ENCODE results near the gene OR51E2. TPM values are rescaled to one million over a fixed set of nuclear protein-coding genes. Genes with fewer than 3 reads are reported as not detected.
"Not testable (repeated sequence)": the region's sequence is repeated elsewhere in the genome, so short reads cannot be mapped to it uniquely, and the experiment has no call there.

Gene OR51E2, protein sequence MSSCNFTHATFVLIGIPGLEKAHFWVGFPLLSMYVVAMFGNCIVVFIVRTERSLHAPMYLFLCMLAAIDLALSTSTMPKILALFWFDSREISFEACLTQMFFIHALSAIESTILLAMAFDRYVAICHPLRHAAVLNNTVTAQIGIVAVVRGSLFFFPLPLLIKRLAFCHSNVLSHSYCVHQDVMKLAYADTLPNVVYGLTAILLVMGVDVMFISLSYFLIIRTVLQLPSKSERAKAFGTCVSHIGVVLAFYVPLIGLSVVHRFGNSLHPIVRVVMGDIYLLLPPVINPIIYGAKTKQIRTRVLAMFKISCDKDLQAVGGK
- total RNA-seq = not detected

DNA sequence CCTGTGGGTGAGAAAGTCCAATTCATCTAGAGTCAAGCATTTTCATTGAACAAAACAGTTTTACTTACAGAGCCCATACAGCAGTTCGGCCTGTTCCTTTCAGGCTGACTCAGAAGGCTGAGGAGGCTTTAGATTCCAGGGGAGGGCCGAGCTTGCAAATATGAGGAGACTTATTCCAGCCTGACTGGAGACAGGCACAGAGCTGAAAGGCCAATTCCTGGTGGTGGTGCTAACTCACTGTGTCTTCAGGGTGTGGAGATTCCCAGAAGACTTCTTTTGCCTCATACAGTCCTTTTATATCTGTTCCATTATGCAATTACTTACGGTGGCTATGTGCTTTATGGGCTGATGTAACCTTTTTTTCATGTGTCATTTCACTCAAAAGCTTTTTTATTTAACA, at the start of gene OR51E2:
OR51E2 (minus strand) TSS at position 269 of the 400 bp plus-strand sequence. CDS start 15,142 bp downstream, outside the sequence.
- Mint-ChIP-seq H3K27ac (no peak within 1 kb of the TSS), H3K36me3 (no peaks in the 10 kb centered on the region)

DNA sequence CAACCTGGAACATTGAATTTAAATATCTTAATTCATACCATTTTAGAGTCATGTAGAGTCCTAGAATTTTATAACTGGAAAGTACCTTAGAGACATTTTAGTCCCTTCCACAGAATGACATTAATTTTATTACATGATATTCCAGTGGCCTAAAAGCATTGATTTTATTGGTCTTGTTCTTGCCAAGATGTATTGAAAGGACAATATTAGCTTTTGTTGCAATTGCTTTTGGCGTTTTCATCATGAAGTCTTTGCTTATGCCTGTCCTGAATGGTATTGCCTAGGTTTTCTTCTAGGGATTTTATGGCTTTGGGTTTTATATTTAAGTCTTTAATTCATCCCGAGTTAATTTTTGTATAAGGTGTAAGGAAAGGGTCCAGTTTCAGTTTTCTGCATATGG, 43.1 kb upstream of the OR51E2 start:
- DNase-seq (ENCODE audit: low spot score in 2 of 2) = no peak
- Mint-ChIP-seq H3K27ac (no peak overlapping the region), H3K9me3 (no peaks in the 10 kb centered on the region), H3K36me3 (no peaks in the 10 kb centered on the region)
- no peak for ATAC-seq

More for the DNA sequence above, at the start of gene OR51E2:
- ATAC-seq (no peak), DNase-seq (ENCODE audit: low spot score in 2 of 2) (no peak)
- no peaks in the 10 kb centered on the region for H3K9me3 Mint-ChIP-seq

DNA sequence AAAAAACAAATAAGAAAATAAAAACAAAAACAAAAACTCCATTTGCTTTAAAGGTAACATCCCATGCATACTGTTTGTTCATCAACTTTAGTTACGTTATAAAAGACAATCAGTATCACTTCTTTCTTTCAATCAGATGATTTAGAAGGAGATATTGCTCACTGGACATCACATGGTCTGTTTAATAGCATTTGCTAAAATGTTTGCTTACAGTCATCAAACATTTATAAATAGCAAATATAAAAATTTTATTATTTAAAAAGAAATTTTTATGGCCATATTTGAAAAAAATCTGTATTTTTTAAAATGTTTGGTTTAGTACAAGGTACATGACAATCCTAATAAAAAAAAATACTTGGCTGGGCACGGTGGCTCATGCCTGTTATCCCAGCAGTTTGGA, 29.5 kb upstream of the OR51E2 start:
- Mint-ChIP-seq H3K36me3 (no peaks in the 10 kb centered on the region), H3K9me3 (no peaks in the 10 kb centered on the region), H3K27ac (no peak overlapping the region)
- no peak for ATAC-seq
- no peak for DNase-seq (ENCODE audit: low spot score in 2 of 2)

DNA sequence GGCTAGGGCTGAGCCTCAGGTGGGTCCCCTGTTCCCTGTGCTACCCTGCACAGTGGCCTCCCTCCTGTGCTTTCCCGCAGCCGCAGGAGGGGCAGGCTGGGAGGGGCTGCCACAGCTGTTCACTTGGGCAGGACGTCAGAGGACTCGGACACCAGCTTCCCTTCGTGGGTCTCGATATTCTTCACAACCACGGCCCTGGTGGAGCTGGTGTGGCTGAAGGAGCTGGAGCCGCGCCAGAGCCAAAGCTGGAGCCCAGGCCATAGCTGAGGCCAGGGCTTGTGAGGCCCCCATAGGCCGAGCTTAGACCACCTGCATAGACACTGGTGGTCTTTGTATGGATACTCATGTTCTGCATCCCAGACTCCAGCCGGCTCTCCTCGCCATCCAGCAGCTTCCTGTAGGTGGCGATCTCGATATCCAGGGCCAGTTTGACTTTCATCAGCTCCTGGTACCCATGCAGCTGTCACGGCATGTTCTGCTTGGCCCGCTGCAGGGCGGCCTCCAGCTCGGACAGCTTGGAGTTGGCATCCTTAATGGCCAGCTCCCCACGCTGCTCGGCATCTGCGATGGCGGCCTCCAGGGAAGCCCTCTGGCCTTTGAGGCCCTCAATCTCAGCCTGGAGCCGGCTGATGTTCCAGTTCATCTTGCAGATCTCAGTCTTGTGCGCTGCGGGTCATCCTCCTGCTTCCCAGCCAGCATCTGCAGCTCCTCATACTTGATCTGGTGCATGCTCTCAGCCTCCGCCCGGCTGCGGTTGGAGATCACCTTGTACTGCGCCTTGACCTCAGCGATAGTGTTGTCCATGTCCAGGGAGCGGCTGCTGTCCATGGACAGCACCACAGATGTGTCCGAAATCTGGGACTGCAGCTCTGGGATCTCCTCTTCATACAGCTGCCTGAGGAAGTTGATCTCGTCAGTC, 25.2 kb upstream of the OR51E2 start:
- not testable (repeated sequence) for DNase-seq (ENCODE audit: low spot score in 2 of 2); ATAC-seq; H3K36me3 Mint-ChIP-seq; H3K9me3 Mint-ChIP-seq; H3K27ac Mint-ChIP-seq

DNA sequence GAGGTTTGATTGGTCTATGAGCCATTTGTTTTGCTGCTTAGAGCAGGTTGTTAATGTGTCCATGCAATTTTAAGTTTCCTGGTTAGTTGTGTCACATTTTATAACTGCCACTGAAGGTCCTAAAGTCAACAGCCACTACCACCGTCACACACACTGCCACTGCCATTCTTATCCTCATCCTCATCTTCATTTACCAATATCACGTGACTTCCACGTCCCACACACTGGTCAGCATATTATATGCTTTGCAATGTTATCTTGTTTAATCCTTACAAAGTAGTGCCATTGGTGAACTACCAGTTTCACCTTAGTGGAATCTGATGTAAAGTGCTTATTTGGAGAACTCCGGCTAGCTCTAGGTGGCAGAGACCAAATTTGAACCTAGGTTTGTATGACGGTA, 16.6 kb upstream of the OR51E2 start:
- Mint-ChIP-seq H3K9me3 (no peaks in the 10 kb centered on the region), H3K36me3 (no peaks in the 10 kb centered on the region), H3K27ac (no peak overlapping the region)
- ATAC-seq = no peak
- DNase-seq (ENCODE audit: low spot score in 2 of 2) = no peak

DNA sequence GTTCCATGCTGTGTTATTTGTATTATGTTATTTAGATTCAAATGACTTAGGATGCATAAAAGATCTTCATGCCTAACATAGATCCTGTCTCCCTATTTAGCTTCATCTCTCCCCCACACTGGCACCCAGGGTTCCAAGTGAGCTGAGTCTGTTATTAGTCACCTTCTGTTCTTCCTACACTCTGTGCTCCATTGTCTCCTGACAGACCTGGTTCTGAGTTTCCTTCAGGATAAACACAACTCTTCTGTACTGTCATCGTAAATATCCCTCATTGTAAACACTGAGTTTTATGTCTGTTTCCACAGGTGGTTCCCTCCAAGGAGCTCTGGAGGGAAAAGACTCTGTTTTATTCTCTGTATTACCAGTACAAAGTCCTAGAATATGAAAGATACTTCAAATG, 15.6 kb upstream of the OR51E2 start:
- no peak for ATAC-seq
- Mint-ChIP-seq H3K27ac (no peak overlapping the region), H3K36me3 (no peaks in the 10 kb centered on the region), H3K9me3 (no peaks in the 10 kb centered on the region)
- no peak for DNase-seq (ENCODE audit: low spot score in 2 of 2)

DNA sequence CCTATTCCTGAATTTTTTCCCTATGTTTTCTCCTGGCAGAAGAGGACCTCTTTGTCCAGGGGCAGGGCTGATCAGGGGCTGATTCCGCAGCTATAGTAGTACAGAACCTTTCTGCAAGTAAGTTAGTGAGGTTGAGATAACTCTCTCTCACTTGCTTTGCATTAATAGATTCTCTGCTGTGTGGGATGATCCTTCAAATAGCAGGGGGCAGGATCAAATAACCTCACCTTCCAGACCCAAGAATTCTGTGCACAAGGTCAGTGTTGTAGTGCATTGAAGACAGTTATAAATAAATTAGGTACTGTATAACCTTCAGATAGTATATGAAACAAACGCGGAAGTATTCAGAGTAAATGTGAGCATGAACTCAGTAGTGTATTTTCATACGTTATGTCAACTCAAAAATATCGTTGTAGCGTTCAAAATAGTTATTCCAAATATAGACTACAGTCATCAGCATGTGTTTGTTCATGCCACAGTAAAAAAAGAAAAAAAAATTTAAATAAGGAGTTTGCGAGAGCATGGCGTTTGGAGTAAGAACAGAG, 7.2 kb upstream of the OR51E2 start:
- H3K27ac Mint-ChIP-seq = no peak overlapping the region
- DNase-seq (ENCODE audit: low spot score in 2 of 2) = no peak
- no peaks in the 10 kb centered on the region for H3K36me3 Mint-ChIP-seq
- no peaks in the 10 kb centered on the region for H3K9me3 Mint-ChIP-seq
- ATAC-seq = no peak

DNA sequence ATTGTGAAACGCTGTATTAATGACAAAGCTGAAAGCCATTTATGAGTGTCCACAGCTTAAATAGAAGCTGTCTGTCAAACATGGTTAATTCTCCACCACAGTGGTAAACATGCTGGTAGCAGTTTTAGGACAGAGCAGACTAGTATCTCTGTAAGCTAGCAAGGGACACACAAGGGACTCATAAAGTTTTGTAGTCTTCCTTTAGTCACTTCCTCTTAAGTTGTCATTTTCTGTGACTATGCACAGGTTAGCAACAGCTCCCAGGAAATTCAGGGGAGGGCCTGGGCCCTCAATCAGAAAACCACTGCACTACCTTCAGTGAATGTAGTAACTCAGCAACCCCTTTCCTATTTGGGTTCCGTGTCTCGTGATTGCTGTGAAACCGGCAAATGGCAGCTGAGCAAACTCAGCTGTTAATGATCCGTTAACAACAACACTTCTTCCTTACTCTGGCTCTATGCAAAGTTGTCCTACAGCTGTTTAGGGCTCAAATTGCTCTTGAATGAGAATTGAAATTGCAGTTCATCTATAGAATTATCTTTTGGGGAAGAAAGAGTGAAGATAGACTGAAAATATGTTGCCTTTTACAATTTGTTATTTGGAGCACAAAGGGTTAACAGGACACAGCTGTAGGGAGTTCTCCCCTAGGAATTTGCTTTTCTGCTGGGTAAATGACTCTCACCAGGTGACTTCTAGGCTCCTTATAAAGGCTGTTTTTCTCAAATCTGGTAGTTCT, 6.6 kb upstream of the OR51E2 start, which contains the start of gene MMP26:
MMP26 (plus strand) TSS at position 731 of the 736 bp plus-strand sequence.
- no peak for DNase-seq (ENCODE audit: low spot score in 2 of 2)
- Mint-ChIP-seq H3K27ac (no peak within 1 kb of the TSS), H3K36me3 (no peaks in the 10 kb centered on the region), H3K9me3 (no peaks in the 10 kb centered on the region)
- no peak for ATAC-seq

DNA sequence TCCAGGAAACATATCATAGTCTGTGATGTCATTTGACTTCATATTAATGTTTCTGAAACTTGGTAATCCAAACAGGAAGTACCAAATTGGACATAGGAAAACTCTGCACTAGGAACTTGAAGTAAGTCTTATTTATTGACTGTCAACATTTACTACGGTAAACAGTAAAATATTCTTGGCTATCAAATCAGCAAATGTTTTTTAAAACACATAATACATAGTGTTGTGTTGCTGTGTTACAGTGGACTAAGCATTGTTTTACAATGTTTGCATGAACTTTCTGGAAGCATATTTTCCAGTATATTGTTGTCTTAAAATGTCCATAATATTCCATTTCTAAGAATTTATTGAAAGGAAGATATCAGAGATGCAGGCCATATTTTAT, 2.8 kb upstream of the OR51E2 start:
- Mint-ChIP-seq H3K27ac (no peak overlapping the region), H3K9me3 (no peaks in the 10 kb centered on the region), H3K36me3 (no peaks in the 10 kb centered on the region)
- DNase-seq (ENCODE audit: low spot score in 2 of 2) (no peak), ATAC-seq (no peak)

DNA sequence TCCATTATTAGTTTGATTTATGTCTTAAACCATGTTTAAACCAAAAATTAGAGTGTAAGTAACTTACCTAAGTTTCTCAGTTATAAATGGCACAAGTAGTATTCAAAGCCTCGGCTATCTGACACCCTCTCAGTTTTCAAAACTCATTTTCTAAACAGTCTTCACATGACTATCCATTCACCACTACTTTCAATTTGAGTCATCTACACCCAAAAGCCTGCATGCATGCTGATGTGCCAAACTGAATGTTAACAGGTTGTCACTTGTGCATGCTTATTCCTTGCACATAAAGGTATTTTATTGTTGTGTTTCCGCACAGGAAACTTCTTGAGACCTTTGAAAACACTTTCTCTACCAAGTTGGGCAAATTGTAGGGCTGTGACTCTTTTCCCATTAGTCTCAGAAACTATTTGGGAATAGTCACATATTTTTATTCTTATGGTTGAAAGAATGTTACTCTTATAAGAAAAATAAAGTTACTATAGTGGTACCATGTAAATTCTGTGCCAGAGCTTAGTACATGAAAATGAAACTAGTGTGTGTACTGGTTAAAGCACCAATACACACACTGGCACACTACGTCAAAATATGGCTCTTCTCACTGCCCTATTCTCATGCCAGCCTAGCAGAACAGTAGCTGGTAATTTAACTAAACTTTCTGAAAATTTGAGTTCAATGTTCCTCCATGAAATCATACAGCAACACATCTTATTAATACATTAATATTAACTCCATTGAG, 2.2 kb upstream of the OR51E2 start:
- Mint-ChIP-seq H3K36me3 (no peaks in the 10 kb centered on the region), H3K9me3 (no peaks in the 10 kb centered on the region), H3K27ac (no peak overlapping the region)
- ATAC-seq (peak in 1 of 2 donors; percentile 63), DNase-seq (ENCODE audit: low spot score in 2 of 2) (no peak)

DNA sequence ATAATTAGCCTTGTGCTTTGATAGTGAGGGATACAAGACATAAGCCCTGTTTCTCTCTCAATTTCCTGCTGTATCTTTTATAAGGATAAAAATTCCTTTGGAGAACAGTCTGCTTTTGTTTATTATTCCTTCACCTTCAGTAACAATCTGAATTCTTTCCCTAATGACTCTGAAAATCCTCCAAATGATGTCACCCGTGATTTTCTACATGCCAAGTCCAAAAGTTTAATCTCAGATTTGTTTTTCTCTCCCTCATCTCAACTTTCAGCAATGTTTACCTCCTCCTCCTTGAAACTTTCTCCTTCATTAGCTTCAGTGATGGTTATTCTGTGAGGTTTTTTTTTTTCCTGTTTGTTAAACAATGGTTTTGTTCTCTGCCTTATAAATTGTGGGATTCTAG, 2.2 kb downstream of the OR51E2 start:
- Mint-ChIP-seq H3K9me3 (no peaks in the 10 kb centered on the region), H3K27ac (no peak overlapping the region), H3K36me3 (no peaks in the 10 kb centered on the region)
- ATAC-seq (no peak), DNase-seq (ENCODE audit: low spot score in 2 of 2) (no peak)

DNA sequence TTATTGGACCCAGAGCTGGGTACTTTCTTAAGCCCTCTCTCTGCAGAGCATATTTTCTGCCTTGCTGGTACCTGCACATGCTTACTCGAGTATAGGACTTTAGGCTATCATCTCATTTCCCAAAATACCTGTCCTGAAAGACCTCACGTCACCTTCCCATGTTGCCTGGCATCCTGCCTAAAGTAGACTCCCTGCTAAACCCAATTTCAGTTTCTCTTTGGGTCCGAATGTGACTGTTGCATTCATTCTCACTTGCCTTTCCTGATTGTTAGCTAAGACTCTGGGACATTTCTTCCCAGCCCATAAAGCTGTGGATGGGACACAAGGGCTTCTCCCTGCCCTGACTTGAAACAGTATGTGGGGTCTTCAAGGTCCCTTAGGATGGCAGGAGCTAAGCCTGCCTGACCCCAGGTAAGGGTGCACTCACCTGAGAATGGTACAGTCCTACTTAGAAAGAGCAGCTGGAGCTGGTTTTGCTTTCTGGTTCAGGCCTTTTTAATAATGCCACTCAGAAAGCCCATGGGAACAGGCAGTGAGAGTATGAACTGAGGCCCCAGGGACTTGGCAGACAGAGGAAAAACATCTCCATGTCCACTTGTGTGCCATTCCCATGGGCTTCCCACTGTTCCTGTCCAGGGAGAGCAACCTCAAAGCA, 12.9 kb downstream of the OR51E2 start:
- Mint-ChIP-seq H3K27ac (no peak overlapping the region), H3K36me3 (no peaks in the 10 kb centered on the region), H3K9me3 (no peaks in the 10 kb centered on the region)
- no peak for ATAC-seq
- no peak for DNase-seq (ENCODE audit: low spot score in 2 of 2)

DNA sequence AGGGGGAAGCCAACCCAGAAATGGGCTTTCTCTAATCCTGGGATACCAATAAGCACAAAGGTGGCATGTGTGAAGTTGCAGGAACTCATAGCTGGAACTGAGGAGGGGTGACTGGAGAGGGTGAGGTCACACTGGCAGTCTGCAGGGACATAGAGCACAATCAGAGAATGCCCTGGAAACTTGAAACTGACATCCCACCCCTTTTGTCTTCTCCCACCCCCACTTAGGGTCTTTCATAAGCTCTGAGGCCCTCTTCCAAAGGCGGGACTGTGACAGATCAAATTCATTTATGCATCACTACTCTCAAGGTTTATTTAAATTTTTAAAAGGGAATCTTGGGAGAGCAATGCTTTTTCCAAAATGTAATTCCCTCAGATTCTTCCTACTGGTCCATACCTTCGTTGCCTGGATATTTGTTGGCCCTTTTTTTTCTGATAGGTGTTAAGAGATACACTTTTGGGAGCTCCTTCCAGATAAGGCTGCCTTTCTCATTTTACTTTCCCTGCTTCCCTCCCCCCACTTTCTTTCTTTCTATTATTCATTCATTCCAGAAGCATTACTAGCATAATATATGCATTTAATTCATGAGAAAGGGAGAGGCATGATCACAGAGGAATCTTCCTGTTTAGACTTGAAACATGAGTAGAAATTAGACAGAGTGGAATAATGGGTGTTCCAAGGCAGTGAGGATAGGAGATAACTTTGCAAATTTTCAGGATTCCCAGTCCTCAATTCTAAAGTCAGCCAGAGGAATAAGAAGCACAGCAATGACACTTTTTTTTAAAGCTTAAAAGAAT, 14.8 kb downstream of the OR51E2 start:
- DNase-seq (ENCODE audit: low spot score in 2 of 2) (no peak), ATAC-seq (no peak)
- H3K27ac Mint-ChIP-seq = no peak overlapping the region
- H3K36me3 Mint-ChIP-seq = no peaks in the 10 kb centered on the region
- H3K9me3 Mint-ChIP-seq = no peaks in the 10 kb centered on the region

DNA sequence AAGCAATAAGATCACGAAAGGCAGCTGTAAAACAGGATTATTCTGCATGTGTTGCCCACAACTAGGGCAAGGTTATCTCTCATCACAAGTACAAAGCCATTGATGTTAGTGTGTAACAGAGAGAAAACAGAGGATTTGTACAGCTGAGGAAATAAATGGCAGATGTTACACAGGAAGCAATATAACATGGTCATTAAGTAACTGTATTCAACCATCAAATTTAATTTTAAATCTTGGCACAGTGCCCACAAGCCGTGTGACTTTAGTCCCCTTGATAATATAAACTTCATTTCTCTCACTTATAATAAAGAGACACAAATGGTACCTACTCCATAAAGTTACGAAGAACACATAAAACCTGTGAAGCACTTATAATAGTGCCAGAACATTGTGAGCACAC, 17.3 kb downstream of the OR51E2 start:
- ATAC-seq = no peak
- Mint-ChIP-seq H3K27ac (no peak overlapping the region), H3K36me3 (no peaks in the 10 kb centered on the region), H3K9me3 (no peaks in the 10 kb centered on the region)
- DNase-seq (ENCODE audit: low spot score in 2 of 2) = no peak

DNA sequence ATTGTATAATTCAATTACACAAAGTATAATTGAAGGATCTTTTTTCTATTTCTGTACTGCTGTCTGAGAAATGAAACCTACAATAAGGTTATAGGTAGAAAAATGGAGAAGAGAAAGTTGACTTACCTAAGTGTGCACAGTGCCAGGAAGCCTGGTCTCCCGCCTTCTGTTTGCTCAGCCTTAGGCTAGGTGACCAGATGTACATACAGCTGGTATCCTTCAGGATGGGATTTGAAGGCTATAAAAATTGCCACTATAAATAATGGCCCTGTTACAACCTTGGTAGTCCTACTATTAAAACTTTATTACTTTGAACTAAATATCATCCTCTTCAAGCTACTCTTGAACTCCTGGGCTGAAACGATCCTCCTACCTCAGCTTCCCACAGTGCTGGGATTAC, 19.7 kb downstream of the OR51E2 start:
- Mint-ChIP-seq H3K27ac (no peak overlapping the region), H3K36me3 (no peaks in the 10 kb centered on the region), H3K9me3 (no peaks in the 10 kb centered on the region)
- DNase-seq (ENCODE audit: low spot score in 2 of 2) = no peak
- ATAC-seq = no peak

Measured in activated naive CD4-positive, alpha-beta T cell treated with anti-CD3 and anti-CD28 coated beads, Interleukin-2, amount 50 U/mL, for 72 hours (primary cell).